Stimulated activated naive CD8-positive, alpha-beta T cell treated with anti-CD3 and anti-CD28 coated beads, Interleukin-15, amount 100 ng/mL, for 72 hours (primary cell): Measurements from ENCODE around the gene PTK6.
"Not testable (repeated sequence)": the region's sequence is repeated elsewhere in the genome, so short reads cannot be mapped to it uniquely, and the experiment has no call there.

Experiments used
- ATAC-seq: fragments of 150-1000 bp; cut with Tn5 transposase; 2 replicates; pipeline ENCODE4 v1.10.0; 2021; ENCODE audit warnings: mild to moderate bottlenecking, moderate library complexity
- DNase-seq, 2 donors: peaks; one replicate each; pipeline ENCODE4 v3.0.0; 2021 to 2022
- H3K27ac Mint-ChIP-seq, 2 donors: one replicate each; pipeline ENCODE4 v1.8.0; 2022; ENCODE audit warnings: mild to moderate bottlenecking in 2 of 2, mixed read lengths in 2 of 2, moderate library complexity in 2 of 2
- H3K27me3 Mint-ChIP-seq: one replicate; pipeline ENCODE4 v1.8.0; 2022; ENCODE audit warnings: mixed read lengths
- H3K4me1 Mint-ChIP-seq: one replicate; pipeline ENCODE4 v1.8.0; 2022; ENCODE audit warnings: mild to moderate bottlenecking, mixed read lengths
- H3K4me3 Mint-ChIP-seq, 2 donors: one replicate each; pipeline ENCODE4 v1.8.0; 2022; ENCODE audit warnings: mild to moderate bottlenecking in 2 of 2, mixed read lengths in 2 of 2, moderate library complexity in 1 of 2
- H3K9me3 Mint-ChIP-seq, 2 donors: one replicate each; pipeline ENCODE4 v1.8.0; 2022; ENCODE audit warnings: mixed read lengths in 2 of 2

PTK6 gene

GRCh38 chr20:63572788-63573646 lies 35.8 kb upstream of the PTK6 start:
- H3K27me3 Mint-ChIP-seq: peaks cover 35% of the 10 kb centered on the region
- peak overlapping the region; percentile 79 to 96 for H3K27ac Mint-ChIP-seq
- peak overlapping the region; percentile 79 to 92 for H3K4me3 Mint-ChIP-seq
- DNase-seq (no peak), ATAC-seq (peak; percentile 18)
- no peaks in the 10 kb centered on the region for H3K9me3 Mint-ChIP-seq
- H3K4me1 Mint-ChIP-seq: peaks cover 29% of the 10 kb centered on the region

- DNase-seq (no peak), ATAC-seq (no peak)
- Mint-ChIP-seq H3K27ac (no peak overlapping the region), H3K9me3 (no peaks in the 10 kb centered on the region), H3K4me3 (no peak overlapping the region), H3K27me3 (peaks cover 28% of the 10 kb centered on the region), H3K4me1 (peaks cover 36% of the 10 kb centered on the region)
Observed at GRCh38 chr20:63572071-63572787, 35.1 kb upstream of the PTK6 start.

- peaks cover 41% of the 10 kb centered on the region for H3K4me1 Mint-ChIP-seq
- not testable (repeated sequence) for DNase-seq, H3K4me3 Mint-ChIP-seq, H3K9me3 Mint-ChIP-seq, H3K27ac Mint-ChIP-seq, ATAC-seq
- peaks cover 22% of the 10 kb centered on the region for H3K27me3 Mint-ChIP-seq
Observed at GRCh38 chr20:63571087-63571478, 33.9 kb upstream of the PTK6 start.

GRCh38 chr20:63570281-63571086 lies 33.3 kb upstream of the PTK6 start:
- no peak overlapping the region for H3K4me3 Mint-ChIP-seq
- H3K4me1 Mint-ChIP-seq: peaks cover 41% of the 10 kb centered on the region
- DNase-seq: no peak
- H3K27me3 Mint-ChIP-seq: peaks cover 16% of the 10 kb centered on the region
- H3K27ac Mint-ChIP-seq: no peak overlapping the region
- no peaks in the 10 kb centered on the region for H3K9me3 Mint-ChIP-seq
- no peak for ATAC-seq

GRCh38 chr20:63568986-63569949 lies 32.1 kb upstream of the PTK6 start:
- Mint-ChIP-seq H3K4me1 (peaks cover 41% of the 10 kb centered on the region), H3K4me3 (peak overlapping the region; percentile 44 to 66), H3K27me3 (peaks cover 14% of the 10 kb centered on the region), H3K9me3 (no peaks in the 10 kb centered on the region), H3K27ac (peak overlapping the region in 1 of 2 donors; percentile 59)
- ATAC-seq (no peak), DNase-seq (no peak)

DNA sequence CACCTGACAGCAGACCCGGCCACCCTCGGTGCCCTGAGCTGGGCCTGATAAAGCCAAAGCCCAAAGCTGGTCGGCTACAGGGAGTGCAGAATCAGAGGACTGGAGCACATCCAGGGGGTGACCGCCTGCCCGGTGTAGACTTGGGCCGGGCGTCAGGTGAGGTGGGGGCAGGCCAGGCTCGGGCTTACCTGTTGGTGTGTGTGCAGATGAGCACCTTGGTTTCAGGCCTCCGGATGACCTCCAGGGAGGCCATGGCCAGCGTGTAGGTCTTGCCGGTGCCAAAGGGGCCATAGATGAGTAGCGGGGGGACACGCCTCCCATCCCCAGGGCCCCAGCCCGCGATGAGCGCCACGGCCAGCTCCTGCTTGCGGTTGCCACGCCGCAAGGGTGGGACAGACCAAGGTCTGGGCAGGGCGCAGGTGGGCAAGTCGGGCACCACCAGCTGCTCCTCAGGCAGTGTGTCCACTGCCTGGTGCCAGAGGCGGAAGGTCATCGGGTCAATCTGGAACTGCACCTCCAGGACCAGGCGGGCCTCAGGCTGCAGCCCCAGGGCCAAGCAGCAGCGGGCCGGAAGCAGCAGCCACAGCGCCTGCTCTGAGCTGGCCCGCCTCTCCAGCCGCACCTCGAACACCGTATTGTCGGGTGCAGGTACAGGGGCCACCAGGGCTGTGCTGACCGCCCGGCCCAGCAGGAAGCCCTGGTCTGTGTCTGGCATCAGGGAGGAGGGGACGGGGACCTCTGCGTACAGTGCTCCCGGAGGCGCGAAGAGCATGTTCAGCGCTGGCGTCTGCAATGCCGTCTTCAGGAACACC lies 31.2 kb upstream of the PTK6 start:
- peaks cover 14% of the 10 kb centered on the region for H3K27me3 Mint-ChIP-seq
- H3K27ac Mint-ChIP-seq: no peak overlapping the region
- DNase-seq: no peak
- peak overlapping the region; percentile 72 to 88 for H3K4me3 Mint-ChIP-seq
- peak; percentile 5 for ATAC-seq
- H3K9me3 Mint-ChIP-seq: no peaks in the 10 kb centered on the region
- H3K4me1 Mint-ChIP-seq: peaks cover 37% of the 10 kb centered on the region

DNA sequence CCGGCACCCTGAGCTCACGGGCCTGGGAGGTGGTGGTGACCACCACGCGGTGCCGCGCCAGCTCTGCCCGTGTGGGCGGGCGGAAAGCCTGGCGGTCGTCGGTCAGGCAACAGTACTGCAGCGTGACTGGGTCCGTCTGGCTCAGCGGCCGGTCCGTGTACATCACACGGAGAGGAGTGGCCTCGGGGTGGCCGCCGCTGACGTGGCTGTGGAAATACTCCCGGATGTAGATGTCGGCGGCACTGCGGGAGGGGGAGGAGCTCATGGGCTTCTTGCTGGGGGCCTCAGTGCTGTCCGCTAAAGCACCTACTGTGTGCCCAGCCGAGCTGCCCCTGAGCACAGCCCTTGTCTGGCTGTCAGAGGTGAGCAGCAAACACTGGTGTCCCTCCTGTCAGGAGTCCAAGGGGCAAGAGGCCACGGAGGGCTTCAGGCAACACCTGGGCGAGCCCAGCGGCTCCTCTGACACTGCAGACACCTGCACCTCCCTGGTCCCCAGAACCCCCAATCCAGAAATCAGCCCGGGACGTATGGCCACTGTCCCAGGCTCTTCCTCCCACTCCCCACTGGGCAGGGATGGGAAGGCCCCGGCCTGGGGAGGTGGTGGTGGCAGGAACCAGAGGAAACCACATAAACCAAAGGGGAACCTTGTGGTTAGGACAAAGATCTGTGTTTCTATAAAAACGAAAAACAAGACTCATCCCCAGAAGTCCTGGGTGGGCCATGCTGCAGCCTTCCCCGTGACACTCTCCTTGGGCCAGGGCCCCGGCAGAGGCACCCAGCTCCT lies 30.4 kb upstream of the PTK6 start:
- H3K4me3 Mint-ChIP-seq: peak overlapping the region; percentile 72 to 88
- H3K4me1 Mint-ChIP-seq: peaks cover 36% of the 10 kb centered on the region
- H3K9me3 Mint-ChIP-seq: no peaks in the 10 kb centered on the region
- peaks cover 14% of the 10 kb centered on the region for H3K27me3 Mint-ChIP-seq
- H3K27ac Mint-ChIP-seq: peak overlapping the region in 1 of 2 donors; percentile 34
- peak; percentile 86 for ATAC-seq
- DNase-seq: peak; percentile 66 to 70

GRCh38 chr20:63567136-63567385 lies 29.9 kb upstream of the PTK6 start:
- peak; percentile 0 for ATAC-seq
- Mint-ChIP-seq H3K27ac (peak overlapping the region in 1 of 2 donors; percentile 59), H3K27me3 (peaks cover 14% of the 10 kb centered on the region), H3K9me3 (no peaks in the 10 kb centered on the region), H3K4me3 (peak overlapping the region; percentile 12 to 88), H3K4me1 (peaks cover 36% of the 10 kb centered on the region)
- no peak for DNase-seq

DNA sequence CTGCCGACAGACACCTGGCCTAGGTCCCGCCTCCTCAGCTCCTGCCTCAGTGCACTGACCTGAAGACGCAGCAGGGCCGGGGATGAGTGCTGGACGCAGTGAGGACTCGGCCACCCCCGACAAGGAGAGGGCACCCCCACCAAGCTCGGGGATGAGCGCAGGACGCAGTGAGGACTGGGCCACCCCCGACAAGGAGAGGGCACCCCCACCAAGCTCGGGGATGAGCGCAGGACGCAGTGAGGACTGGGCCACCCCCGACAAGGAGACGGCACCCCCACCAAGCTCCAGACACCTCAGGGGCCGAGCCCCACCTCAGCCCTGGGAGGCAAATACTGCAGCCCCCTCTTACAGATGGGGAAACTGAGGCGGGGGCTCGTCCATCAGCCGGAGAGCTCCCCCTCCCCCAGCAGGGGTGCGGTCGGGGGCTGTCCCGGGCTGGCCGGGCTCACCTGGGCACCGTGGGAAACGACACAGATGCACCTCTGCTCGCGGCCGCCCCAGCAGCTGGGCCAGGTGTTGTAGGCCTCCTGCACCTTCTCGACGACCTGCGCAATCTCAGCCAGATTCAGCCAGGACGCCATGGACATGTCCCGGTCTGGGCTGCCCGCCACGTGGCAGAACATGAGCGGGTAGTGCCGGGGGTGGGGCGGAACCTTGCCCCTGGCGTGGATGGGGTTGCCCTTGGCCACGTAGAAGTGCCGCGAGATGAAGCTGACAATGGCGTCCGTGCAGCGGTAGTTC lies 29.4 kb upstream of the PTK6 start:
- peak overlapping the region in 1 of 2 donors; percentile 88 for H3K4me3 Mint-ChIP-seq
- H3K27ac Mint-ChIP-seq: no peak overlapping the region
- peaks cover 36% of the 10 kb centered on the region for H3K4me1 Mint-ChIP-seq

GRCh38 chr20:63565699-63566335 lies 28.6 kb upstream of the PTK6 start:
- ATAC-seq (no peak), DNase-seq (no peak)
- Mint-ChIP-seq H3K4me1 (peaks cover 36% of the 10 kb centered on the region), H3K4me3 (no peak overlapping the region), H3K27me3 (peaks cover 14% of the 10 kb centered on the region), H3K9me3 (no peaks in the 10 kb centered on the region), H3K27ac (peak overlapping the region in 1 of 2 donors; percentile 63)

More for the DNA sequence above, 29.4 kb upstream of the PTK6 start:
- Mint-ChIP-seq H3K27me3 (peaks cover 14% of the 10 kb centered on the region), H3K9me3 (no peaks in the 10 kb centered on the region)
- DNase-seq (no peak), ATAC-seq (no peak)

GRCh38 chr20:63565021-63565698 lies 28.0 kb upstream of the PTK6 start:
- no peak overlapping the region for H3K4me3 Mint-ChIP-seq
- peaks cover 14% of the 10 kb centered on the region for H3K27me3 Mint-ChIP-seq
- H3K27ac Mint-ChIP-seq: no peak overlapping the region
- peaks cover 39% of the 10 kb centered on the region for H3K4me1 Mint-ChIP-seq
- no peaks in the 10 kb centered on the region for H3K9me3 Mint-ChIP-seq
- ATAC-seq (no peak), DNase-seq (no peak)
